Muscle of leg (tissue), 11 donors: ENCODE data around the gene CXCR6. TPM values are rescaled to one million over a fixed set of nuclear protein-coding genes. Genes with fewer than 3 reads are reported as not detected.
"Not testable (repeated sequence)": the region's sequence is repeated elsewhere in the genome, so short reads cannot be mapped to it uniquely, and the experiment has no call there.

Source experiments
- DNase-seq: peaks from one replicate; pipeline ENCODE4 v3.0.0; 2013
- H3K27ac ChIP-seq: one replicate; pipeline ENCODE4 v1.5.1; 2013; ENCODE audit warnings: mild to moderate bottlenecking, low read length, control low read depth
- H3K27me3 ChIP-seq: one replicate; pipeline ENCODE4 v1.6.1; 2013; ENCODE audit warnings: low read length; ENCODE audit not compliant: control insufficient read depth, insufficient read depth
- H3K36me3 ChIP-seq: one replicate; pipeline ENCODE4 v1.6.1; 2013; ENCODE audit warnings: low read length; ENCODE audit not compliant: control insufficient read depth, insufficient read depth
- H3K4me1 ChIP-seq: one replicate; pipeline ENCODE4 v1.6.1; 2013; ENCODE audit warnings: low read length; ENCODE audit not compliant: control insufficient read depth, insufficient read depth
- H3K4me3 ChIP-seq: one replicate; pipeline ENCODE4 v1.5.1; 2013; ENCODE audit warnings: low read length, control low read depth
- H3K9me3 ChIP-seq: replicated peaks from 2 replicates; pipeline ENCODE4 v1.6.1; 2013; ENCODE audit warnings: low read depth, low read length; ENCODE audit not compliant: control insufficient read depth
- WGBS: methylation state at CpG from one replicate; pipeline ENCODE4 v1.1.5; 2013; ENCODE audit warnings: missing lambda C conversion rate; ENCODE audit not compliant: insufficient coverage; 5-methylcytosine and 5-hydroxymethylcytosine counted together
- polyA plus RNA-seq, 8 donors: library from polyadenylated mRNA; unstranded; fragments of 120-200 nt; gene quantifications; one replicate each; pipeline versions ENCODE4 v1.2.1 to v1.2.3, GENCODE V29; 2013; ENCODE audit warnings: inconsistent platforms in 1 of 8, low replicate concordance in 1 of 8; ENCODE audit not compliant: insufficient read length in 8 of 8, insufficient read depth in 1 of 8
- total RNA-seq: library from RNA; stranded (reverse); fragments of 120-200 nt; gene quantifications from one replicate; pipeline ENCODE4 v1.2.4, GENCODE V29; 2013

CXCR6 gene
- total and polyA plus RNA-seq, 9 donors = 0.04 to 0.40 (median 0.23) TPM

GRCh38 chr3:45995236-45996192 is 52.2 kb downstream of the CXCR6 start, which contains the start of gene FYCO1:
Gene FYCO1, minus strand, starts transcription at chr3:45995824. Its CDS starts 10,914 bp downstream, at chr3:45984910.
- Histone ChIP-seq H3K9me3 (no peaks in the 10 kb centered on the region), H3K27ac (peak within 1 kb of the TSS; percentile 79), H3K4me3 (peak within 1 kb of the TSS; percentile 62), H3K36me3 (no peaks in the 10 kb centered on the region), H3K4me1 (peaks cover 24% of the 10 kb centered on the region), H3K27me3 (peaks cover 8% of the 10 kb centered on the region)
- DNase-seq = peak; percentile 95
- under 1% methylated on average over 62 of the region's 67 CpGs for WGBS

DNA sequence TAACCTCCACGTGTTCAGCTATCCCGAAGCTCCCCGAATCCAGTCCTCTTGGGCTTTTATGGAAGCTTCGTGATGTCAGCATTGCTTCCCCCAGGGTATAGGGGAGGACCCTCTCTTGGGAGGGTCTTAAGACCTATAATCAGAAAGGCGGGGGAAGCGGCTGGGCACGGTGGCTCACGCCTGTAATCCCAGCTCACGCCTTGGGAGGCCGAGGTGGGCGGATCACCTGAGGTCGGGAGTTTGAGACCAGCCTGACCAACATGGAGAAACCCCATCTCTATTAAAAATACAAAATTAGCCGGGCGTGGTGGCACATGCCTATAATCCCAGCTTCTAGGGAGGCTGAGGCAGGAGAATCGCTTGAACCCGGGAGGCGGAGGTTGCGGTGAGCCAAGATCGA is 54.2 kb downstream of the CXCR6 start:
- DNase-seq, H3K4me3 ChIP-seq, H3K27ac ChIP-seq, H3K36me3 ChIP-seq, H3K9me3 ChIP-seq: not testable (repeated sequence)
- H3K4me1 ChIP-seq = peaks cover 17% of the 10 kb centered on the region
- peaks cover 12% of the 10 kb centered on the region for H3K27me3 ChIP-seq
- WGBS = 43% methylated on average over 1 of the region's 19 CpGs

GRCh38 chr3:45997942-45998341 is 54.7 kb downstream of the CXCR6 start:
- WGBS = no CpG with 5 or more reads among the region's 2 CpGs
- DNase-seq = no peak
- Histone ChIP-seq H3K4me3 (no peak overlapping the region), H3K27ac (no peak overlapping the region), H3K36me3 (no peaks in the 10 kb centered on the region), H3K27me3 (peaks cover 12% of the 10 kb centered on the region), H3K9me3 (no peaks in the 10 kb centered on the region), H3K4me1 (peaks cover 12% of the 10 kb centered on the region)

Other genes with a start within 250 kb of the CXCR6 start
- 0.09 TPM for gene SLC6A20, start 146.9 kb upstream of the CXCR6 start, total RNA-seq
- 1 to 10 TPM in 1 of 8 donors, under 1 TPM in 7; 0.13 to 8.4 (median 0.33) TPM for gene SLC6A20, start 146.9 kb upstream of the CXCR6 start, polyA plus RNA-seq
- 15.6 TPM for gene LZTFL1, start 101.3 kb upstream of the CXCR6 start, total RNA-seq
- 10 to 100 TPM; 13.3 to 19.9 (median 15.8) TPM for gene LZTFL1, start 101.3 kb upstream of the CXCR6 start, polyA plus RNA-seq
- gene CCR9, start 56.9 kb upstream of the CXCR6 start, total RNA-seq = 0.09 TPM
- gene CCR9, start 56.9 kb upstream of the CXCR6 start, polyA plus RNA-seq = not detected
- gene FYCO1, start 52.4 kb downstream of the CXCR6 start, total RNA-seq = 18.6 TPM
- gene FYCO1, start 52.4 kb downstream of the CXCR6 start, polyA plus RNA-seq = 10 to 100 TPM; 22.7 to 33.6 (median 25.6) TPM
- gene XCR1, start 84.0 kb downstream of the CXCR6 start, total RNA-seq = 0.18 TPM
- under 1 TPM; 0.08 to 0.60 (median 0.13) TPM for gene XCR1, start 84.0 kb downstream of the CXCR6 start, polyA plus RNA-seq